Amygdala (tissue), 56 donors: ENCODE results near the gene FGR.
"Not testable (repeated sequence)": the region's sequence is repeated elsewhere in the genome, so short reads cannot be mapped to it uniquely, and the experiment has no call there.

Experiments
- DNase-seq, 56 donors: peaks; one replicate each; lab custom pipeline; 2025; lab: John Stamatoyannopoulos, UW

The FGR gene

GRCh38 chr1:27634985-27635367 lies at the start of gene FGR:
FGR (minus strand) TSS chr1:27635185; CDS start chr1:27623916, 11,269 bp downstream.
- DNase-seq, result no peak

GRCh38 chr1:27684176-27684575 lies 49.2 kb upstream of the FGR start:
- no peak for DNase-seq

DNA sequence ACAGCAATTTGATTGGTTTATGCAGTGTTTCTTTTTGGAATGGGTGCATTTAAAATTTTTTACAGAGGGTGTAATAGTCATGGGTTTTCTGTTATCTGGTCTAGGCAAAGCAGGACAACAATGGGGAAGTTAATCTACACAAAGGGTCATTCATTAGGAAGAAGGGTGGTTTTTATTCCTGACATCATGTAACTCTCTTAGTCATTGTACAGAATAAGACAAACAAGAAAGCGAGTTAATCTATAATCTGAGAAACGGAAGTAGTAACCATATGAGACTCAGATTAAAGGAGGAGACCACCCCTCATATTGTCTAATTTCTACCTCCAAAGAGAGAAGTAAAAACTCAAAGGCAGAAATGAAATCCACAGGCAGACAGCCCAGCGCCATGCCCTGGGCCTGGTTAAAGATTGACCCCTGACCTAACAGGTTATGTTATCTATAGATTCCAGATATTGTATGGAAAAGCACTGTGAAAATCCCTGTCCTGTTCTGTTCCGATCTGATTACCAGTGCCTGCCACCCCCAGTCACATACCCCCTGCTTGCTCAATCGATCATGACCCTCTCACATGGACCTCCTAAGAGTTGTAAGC lies 47.5 kb upstream of the FGR start:
- peak in 1 of 56 donors; percentile 9 for DNase-seq

DNA sequence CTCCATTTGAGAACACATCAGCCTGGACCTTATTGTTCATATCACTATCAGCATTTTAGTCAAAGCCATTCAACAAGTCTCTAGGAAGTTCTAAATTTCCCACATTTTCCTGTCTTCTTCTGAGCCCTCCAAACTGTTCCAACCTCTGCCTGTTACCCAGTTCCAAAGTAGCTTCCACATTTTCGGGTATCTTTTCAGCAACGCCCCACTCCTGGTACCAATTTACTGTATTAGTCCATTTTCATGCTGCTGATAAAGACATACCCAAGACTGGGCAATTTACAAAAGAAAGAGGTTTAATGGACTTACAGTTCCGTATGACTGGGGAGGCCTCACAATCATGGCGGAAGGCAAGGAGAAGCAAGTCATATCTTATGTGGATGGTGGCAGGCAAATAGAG lies 46.6 kb upstream of the FGR start:
- not testable (repeated sequence) for DNase-seq

DNA sequence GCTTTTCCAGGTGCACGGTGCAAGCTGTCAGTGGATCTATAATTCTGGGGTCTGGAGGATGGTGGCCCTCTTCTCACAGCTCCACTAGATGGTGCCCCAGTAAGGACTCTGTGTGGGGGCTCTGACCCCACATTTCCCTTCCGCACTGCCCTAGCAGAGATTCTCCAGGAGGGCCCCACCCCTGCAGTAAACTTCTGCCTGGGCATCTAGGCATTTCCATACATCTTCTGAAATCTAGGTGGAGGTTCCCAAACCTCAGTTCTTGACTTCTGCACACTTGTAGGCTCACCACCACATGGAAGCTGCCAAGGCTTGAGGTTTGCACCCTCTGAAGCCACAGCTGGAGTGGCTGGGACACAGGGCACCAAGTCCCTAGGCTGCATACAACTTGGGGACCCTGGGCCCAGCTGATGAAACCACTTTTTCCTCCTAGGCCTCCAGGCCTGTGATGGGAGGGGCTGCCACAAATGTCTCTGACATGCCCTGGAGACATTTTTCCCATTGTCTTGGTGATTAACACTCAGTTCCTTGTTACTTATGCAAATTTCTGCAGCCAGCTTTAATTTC lies 45.3 kb upstream of the FGR start:
- DNase-seq, result not testable (repeated sequence)

DNA sequence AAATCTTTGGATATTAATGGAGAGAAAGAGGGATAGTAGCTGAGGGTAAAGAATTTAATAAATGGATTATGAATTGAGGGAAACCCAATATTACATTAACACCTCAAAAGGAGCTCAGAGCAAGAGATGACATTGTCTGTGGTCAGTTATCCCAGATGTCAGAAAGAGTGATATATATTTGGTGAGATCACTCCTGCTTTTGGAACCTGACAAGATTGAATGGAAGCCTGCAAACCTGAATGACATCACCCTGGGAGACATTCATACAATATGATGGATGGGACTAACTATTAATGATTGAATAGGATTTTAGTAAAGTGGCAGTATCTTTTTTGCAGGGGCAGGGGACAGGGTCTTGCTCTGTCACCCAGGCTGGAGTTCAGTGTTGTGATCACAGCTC lies 43.8 kb upstream of the FGR start:
- no peak for DNase-seq

DNA sequence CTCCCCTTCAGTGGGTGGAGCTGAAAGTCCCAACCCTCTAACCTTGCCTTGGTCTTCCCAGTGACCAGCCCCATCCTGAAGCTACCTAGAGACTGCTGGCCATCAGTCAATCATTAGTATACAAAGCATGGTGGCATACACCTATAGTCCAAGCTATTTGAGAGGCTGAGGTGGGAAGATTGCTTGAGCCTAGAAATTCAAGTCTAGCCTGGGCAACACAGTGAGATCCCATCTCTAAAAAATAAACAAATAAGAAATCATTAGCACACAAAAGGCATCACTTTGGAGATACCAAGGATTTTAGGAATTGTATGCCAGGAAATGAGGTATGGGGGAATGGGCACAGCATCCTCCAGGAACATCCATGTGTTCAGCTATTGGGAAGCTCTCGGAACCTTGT lies 41.4 kb upstream of the FGR start:
- DNase-seq, result no peak

GRCh38 chr1:27672750-27673112 lies 37.7 kb upstream of the FGR start:
- no peak for DNase-seq

DNA sequence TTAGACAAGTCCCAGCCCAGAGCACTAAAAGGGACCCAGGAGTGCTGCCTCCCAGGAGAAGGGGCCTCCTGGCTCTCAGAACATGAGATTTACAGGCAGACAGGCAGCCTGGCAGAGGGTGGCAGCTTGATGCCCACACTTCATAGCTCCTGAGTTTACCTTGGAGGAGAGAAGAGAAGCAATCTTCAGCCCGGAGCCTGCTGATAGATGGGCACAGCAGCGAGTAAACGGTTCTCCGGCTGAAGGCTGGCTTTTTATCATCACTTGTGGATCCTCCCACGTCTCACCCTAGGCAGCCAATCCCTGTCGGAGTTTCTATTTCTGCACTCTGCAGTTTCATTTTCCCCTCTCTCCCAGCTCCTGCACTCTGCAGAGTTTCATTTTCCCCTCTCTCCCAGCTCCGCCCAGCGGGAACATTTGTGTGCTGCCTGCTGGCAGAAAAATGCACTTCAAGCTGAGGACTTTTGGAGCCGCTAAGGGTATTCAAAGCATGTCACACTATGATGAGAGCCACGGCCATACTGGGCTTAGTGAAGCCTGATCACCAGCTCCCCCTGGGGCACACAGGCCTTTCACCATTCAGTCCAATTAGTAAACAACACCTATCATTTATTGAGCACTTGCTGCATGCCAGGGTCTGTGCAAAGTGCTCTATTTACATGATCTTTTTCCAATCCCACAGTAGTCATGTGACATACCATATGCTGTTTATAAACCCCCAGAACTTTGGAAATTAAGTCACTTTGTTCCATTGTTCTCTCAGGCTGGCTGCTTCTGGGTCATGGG lies 37.2 kb upstream of the FGR start, which contains the start of gene IFI6:
Gene IFI6 (minus strand): TSS at position 229 of the 786 bp plus-strand sequence. CDS start 2,878 bp downstream, outside the sequence.
- DNase-seq, result peak; percentile 25 to 96 (median 84)

GRCh38 chr1:27669876-27670275 lies 34.9 kb upstream of the FGR start:
- no peak for DNase-seq

DNA sequence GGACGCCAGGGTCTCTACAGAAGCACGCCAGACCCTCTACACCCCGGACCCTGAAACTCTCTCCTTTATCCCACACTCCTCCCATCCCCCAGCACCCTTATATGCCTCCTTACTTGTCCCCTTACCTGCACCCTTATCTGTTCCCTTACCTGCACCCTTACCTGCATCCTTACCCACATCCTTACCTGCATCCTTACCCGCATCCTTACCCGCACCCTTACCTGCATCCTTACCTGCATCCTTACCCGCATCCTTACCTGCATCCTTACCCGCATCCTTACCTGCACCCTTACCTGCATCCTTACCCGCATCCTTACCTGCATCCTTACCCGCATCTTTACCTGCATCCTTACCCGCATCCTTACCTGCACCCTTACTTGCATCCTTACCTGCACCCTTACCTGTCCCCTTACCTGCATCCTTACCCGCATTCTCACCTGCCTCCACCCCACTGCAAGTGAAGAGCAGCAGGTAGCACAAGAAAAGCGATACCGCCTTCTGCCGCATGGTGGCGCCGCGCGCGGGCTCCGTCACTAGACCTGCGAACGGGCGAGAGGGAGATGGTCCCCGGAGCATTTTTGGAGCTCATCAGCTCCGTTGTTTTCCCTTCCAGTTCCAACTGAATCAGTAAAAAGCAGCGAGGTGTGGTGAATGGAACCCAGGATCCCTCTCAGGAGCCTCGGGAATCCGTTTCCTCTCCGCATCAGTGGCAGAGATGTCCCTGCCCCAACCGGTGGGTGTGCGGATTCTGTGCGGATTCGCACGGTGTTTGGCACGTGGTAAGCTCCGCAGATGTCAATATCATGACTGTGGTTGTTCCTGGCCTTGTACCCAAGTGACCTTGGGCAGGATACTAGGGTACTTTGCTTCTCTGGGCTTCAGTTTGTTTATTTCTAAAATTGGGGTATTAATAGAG lies 34.1 kb upstream of the FGR start:
- DNase-seq, result peak in 47 of 56 donors; percentile 5 to 80 (median 40)

- no peak for DNase-seq
Measured at GRCh38 chr1:27668121-27668807, 33.3 kb upstream of the FGR start.

DNA sequence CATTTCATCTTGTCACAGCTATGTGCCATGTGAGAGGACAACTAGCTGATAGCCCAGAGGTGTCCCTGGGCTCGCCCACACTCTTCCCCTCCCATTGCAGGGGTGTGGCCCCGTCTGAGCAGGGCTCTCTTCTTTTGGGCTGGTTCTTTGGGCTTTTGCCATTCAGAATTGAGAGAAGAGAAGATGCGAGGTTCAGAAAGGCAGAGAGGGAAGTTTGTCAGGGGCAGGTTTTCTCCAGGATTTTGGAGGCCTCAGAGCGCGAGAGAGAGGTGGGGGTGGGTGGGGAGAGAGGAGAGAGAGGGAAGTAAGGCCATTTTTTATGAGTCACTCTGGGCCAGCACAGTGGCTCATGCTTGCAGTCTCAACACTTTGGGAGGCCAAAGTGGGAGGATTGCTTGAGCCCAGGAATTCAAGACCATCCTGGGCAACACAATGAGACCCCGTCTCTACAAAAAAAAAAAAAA lies 31.8 kb upstream of the FGR start:
- DNase-seq, result no peak

DNA sequence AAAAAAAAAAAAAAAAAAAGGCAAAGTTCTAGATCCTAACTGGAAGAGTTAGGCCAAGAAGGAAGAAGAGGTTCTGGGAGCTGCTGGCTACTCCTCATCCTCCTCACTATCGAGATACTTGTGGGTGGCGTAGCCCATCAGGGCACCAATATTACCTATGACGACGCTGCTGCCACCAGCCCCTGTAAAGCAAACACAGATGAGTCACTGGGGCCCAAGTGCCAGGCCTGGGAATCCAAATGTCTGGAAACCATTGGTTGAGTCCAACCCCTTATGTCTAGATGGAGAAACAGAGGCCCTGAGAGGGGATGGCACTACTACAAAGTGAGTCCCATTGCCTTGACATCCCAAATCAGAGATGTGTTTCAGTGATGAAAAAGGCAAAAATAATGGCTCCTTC lies 31.3 kb upstream of the FGR start:
- no peak for DNase-seq

- no peak for DNase-seq
Measured at GRCh38 chr1:27665016-27665651, 30.1 kb upstream of the FGR start.

DNA sequence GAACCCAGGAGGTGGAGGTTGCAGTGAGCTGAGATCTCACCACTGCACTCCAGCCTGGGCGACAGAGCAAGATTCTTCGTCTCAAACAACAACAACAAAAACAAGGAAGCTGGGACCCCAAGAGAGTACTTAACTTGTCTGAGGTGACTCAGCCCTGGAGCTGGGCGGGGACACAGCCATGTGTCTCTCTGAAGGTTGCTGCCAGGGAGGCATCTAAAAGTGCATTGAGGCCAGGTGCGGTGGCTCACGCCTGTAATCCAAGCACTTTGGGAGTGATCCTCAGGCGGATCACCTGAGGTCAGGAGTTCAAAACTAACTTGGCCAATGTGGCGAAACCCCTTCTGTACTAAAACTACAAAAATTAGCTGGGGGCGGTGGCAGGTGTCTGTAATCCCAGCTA lies 29.3 kb upstream of the FGR start:
- no peak for DNase-seq

DNA sequence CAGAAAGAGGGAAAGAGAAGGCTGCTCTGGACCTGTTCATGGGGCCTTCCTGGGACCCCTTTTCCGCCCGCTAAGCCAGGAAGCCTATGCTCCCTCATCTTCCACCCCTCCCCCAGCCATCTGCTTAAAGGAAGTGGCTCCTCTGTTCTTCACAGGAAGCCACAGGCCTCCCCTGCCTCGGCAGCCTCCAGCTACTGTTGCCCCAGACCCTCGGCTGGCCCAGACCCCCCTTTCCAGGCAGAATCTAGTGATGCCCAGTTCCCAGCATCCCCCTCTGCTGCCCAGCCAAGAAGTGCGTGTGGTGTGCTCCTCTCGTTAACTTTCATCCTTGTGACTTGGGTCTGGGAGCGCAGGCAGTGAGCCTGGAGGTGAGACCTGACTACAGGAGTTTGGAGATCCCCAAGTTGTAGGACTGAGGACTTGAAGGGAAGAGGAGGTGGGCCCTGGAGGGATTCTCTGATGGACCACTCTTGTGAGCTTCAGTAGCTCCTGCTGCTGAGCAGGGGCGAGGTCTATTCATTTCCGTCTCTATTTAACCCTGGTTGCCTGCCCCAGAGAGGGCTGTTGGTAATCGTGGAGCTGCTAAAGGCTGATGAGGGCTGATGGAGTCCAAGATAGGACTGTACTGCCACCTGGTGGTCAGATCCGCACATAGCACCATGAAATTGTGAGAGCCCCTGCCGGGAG lies 27.9 kb upstream of the FGR start:
- DNase-seq, result peak in 53 of 56 donors; percentile 20 to 94 (median 66)

- DNase-seq, result peak in 5 of 56 donors; percentile 7 to 11 (median 8)
Measured at GRCh38 chr1:27662261-27662660, 27.3 kb upstream of the FGR start.
